ACC112 (cell line): ENCODE data around the gene RFX3.
"Not testable (repeated sequence)": the region's sequence is repeated elsewhere in the genome, so short reads cannot be mapped to it uniquely, and the experiment has no call there.

Source experiments
- H2AFZ ChIP-seq: fragments of 200-600 bp; sonication (generic); one replicate; pipeline ENCODE4 v1.6.0; 2017; ENCODE audit warnings: antibody characterized with exemption, low read length; ENCODE audit not compliant: unreplicated experiment
- H3K27ac ChIP-seq: fragments of 200-600 bp; sonication (generic); 2 replicates; pipeline ENCODE4 v1.5.1; 2014; ENCODE audit warnings: low read depth, mild to moderate bottlenecking, antibody characterized with exemption, low read length, moderate library complexity
- H3K27me3 ChIP-seq: fragments of 200-600 bp; sonication (generic); 2 replicates; pipeline ENCODE4 v1.6.1; 2014; ENCODE audit warnings: mild to moderate bottlenecking, antibody characterized with exemption, low read length, moderate library complexity, mixed read lengths; ENCODE audit not compliant: insufficient read depth
- H3K36me3 ChIP-seq: fragments of 200-600 bp; sonication (generic); 2 replicates; pipeline ENCODE4 v1.6.1; 2016; ENCODE audit warnings: mild to moderate bottlenecking, antibody characterized with exemption, low read length, moderate library complexity, mixed read lengths; ENCODE audit not compliant: insufficient read depth
- H3K4me1 ChIP-seq: fragments of 200-600 bp; sonication (generic); one replicate; pipeline ENCODE4 v1.6.1; 2016; ENCODE audit warnings: low read length, mixed read lengths; ENCODE audit not compliant: insufficient read depth, unreplicated experiment, control insufficient read depth
- H3K4me3 ChIP-seq: fragments of 200-600 bp; sonication (generic); 2 replicates; pipeline ENCODE4 v1.5.1; 2014; ENCODE audit warnings: mild to moderate bottlenecking, low read depth, low read length
- H3K79me2 ChIP-seq: fragments of 200-600 bp; sonication (generic); one replicate; pipeline ENCODE4 v1.6.0; 2016; ENCODE audit warnings: low read length; ENCODE audit not compliant: control insufficient read depth, unreplicated experiment, insufficient read depth

Gene RFX3

GRCh38 chr9:3329361-3329760, 196.4 kb downstream of the RFX3 start:
- no peak overlapping the region for H3K4me3 ChIP-seq
- H3K79me2 ChIP-seq: no peaks in the 10 kb centered on the region
- H2AFZ ChIP-seq: no peak overlapping the region
- no peak overlapping the region for H3K27ac ChIP-seq
- peaks cover 12% of the 10 kb centered on the region for H3K4me1 ChIP-seq
- H3K36me3 ChIP-seq: no peaks in the 10 kb centered on the region
- no peaks in the 10 kb centered on the region for H3K27me3 ChIP-seq

- Histone ChIP-seq H3K27me3 (no peaks in the 10 kb centered on the region), H3K27ac (no peak overlapping the region)
Measured at GRCh38 chr9:3323714-3324113, 202.1 kb downstream of the RFX3 start.

DNA sequence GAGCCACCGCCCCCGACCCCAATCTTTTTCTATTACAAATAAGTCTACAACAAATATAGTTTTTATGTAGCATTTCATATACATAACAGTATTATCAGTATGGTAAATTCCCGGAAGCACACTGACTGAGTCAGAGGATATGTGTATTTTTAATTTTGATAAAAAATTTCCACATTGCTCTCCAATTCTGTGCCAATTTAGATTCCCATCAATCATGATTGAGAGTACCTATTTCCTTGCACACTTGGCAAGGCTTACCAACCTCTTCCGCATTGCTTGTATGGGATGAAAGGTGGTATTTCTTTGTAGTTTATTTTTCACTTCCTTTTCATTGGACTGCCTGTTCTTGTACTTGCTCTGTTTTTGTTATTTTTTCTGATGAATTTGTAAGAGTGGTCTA, 204.6 kb downstream of the RFX3 start:
- no peaks in the 10 kb centered on the region for H3K36me3 ChIP-seq

More at GRCh38 chr9:3323714-3324113, 202.1 kb downstream of the RFX3 start:
- H3K36me3 ChIP-seq: no peaks in the 10 kb centered on the region
- H3K4me1 ChIP-seq: no peaks in the 10 kb centered on the region
- no peaks in the 10 kb centered on the region for H3K79me2 ChIP-seq
- H2AFZ ChIP-seq: no peak overlapping the region
- no peak overlapping the region for H3K4me3 ChIP-seq

DNA sequence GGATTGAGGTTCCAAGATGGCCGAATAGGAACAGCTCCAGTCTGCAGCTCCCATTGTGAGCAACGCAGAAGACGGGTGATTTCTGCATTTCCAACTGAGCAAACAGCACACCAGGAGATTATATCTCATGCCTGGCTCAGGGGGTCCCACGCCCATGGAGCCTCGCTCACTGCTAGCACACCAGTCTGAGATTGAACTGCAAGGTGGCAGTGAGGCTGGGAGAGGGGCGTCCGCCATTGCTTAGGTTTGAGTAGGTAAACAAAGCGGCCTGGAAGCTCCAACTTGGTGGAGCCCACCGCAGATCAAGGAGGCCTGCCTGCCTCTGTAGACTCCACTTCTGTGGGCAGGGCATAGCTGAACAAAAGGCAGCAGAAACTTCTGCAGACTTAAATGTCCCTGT, 213.2 kb downstream of the RFX3 start:
- not testable (repeated sequence) for H3K36me3 ChIP-seq, H2AFZ ChIP-seq, H3K4me1 ChIP-seq, H3K79me2 ChIP-seq, H3K27ac ChIP-seq, H3K4me3 ChIP-seq, H3K27me3 ChIP-seq

More for the DNA sequence above, 204.6 kb downstream of the RFX3 start:
- Histone ChIP-seq H3K4me1 (no peaks in the 10 kb centered on the region), H3K27ac (no peak overlapping the region), H3K79me2 (no peaks in the 10 kb centered on the region), H3K4me3 (no peak overlapping the region), H2AFZ (no peak overlapping the region), H3K27me3 (no peaks in the 10 kb centered on the region)

- H3K79me2 ChIP-seq: no peaks in the 10 kb centered on the region
- H3K27ac ChIP-seq: no peak overlapping the region
- no peaks in the 10 kb centered on the region for H3K36me3 ChIP-seq
- no peaks in the 10 kb centered on the region for H3K4me1 ChIP-seq
- no peaks in the 10 kb centered on the region for H3K27me3 ChIP-seq
- H3K4me3 ChIP-seq: no peak overlapping the region
- no peak overlapping the region for H2AFZ ChIP-seq
Measured at GRCh38 chr9:3308609-3309008, 217.2 kb downstream of the RFX3 start.

DNA sequence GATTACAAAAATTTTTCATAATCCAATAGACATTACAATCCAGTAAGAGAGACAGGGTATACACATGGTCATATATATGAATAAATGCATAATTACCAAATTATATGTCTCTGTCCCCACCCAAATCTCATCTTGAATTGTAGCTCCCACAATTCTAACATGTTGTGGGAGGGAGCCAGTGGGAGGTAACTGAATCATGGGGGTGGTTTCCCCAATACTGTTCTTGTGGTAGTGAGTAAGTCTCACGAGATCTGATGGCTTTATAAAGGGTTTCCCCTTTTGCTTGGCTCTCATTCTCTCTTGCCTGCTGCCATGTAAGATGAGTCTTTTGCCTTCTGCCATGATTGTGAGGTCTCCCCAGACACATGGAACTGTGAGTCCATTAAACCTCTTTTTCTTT, 221.4 kb downstream of the RFX3 start:
- not testable (repeated sequence) for H3K36me3 ChIP-seq, H3K79me2 ChIP-seq, H2AFZ ChIP-seq, H3K27me3 ChIP-seq, H3K4me1 ChIP-seq, H3K27ac ChIP-seq, H3K4me3 ChIP-seq

GRCh38 chr9:3299872-3300271, 225.9 kb downstream of the RFX3 start:
- Histone ChIP-seq H3K36me3 (no peaks in the 10 kb centered on the region), H3K4me1 (no peaks in the 10 kb centered on the region), H3K27ac (no peak overlapping the region), H3K4me3 (no peak overlapping the region), H3K79me2 (no peaks in the 10 kb centered on the region), H2AFZ (no peak overlapping the region), H3K27me3 (no peaks in the 10 kb centered on the region)

DNA sequence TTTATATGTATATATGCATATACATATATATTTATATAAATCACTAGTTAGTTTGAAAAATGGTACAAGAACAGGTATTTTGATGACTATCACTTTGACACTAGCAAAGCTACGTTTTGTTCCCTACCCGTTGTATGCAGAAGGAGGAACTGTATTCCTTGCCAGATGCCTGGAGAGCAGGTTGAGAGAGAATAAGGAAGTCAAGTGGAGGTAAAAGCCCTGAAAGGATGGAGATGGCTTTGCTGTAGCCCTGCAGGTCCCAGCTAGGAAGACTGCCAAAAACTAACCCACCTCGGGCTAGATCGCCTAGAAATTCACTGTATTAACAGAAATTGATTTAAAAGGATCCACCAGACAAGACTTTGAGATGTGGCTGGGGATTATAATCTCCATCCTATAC, 229.3 kb downstream of the RFX3 start:
- Histone ChIP-seq H2AFZ (no peak overlapping the region), H3K4me3 (no peak overlapping the region), H3K36me3 (no peaks in the 10 kb centered on the region), H3K27ac (no peak overlapping the region), H3K4me1 (no peaks in the 10 kb centered on the region), H3K79me2 (no peaks in the 10 kb centered on the region), H3K27me3 (no peaks in the 10 kb centered on the region)

GRCh38 chr9:3292311-3292710, 233.5 kb downstream of the RFX3 start:
- Histone ChIP-seq H3K27me3 (no peaks in the 10 kb centered on the region), H3K36me3 (no peaks in the 10 kb centered on the region; the same call in 1 of the 2 replicates), H3K27ac (no peak overlapping the region), H2AFZ (no peak overlapping the region), H3K79me2 (no peaks in the 10 kb centered on the region), H3K4me3 (no peak overlapping the region), H3K4me1 (no peaks in the 10 kb centered on the region)

DNA sequence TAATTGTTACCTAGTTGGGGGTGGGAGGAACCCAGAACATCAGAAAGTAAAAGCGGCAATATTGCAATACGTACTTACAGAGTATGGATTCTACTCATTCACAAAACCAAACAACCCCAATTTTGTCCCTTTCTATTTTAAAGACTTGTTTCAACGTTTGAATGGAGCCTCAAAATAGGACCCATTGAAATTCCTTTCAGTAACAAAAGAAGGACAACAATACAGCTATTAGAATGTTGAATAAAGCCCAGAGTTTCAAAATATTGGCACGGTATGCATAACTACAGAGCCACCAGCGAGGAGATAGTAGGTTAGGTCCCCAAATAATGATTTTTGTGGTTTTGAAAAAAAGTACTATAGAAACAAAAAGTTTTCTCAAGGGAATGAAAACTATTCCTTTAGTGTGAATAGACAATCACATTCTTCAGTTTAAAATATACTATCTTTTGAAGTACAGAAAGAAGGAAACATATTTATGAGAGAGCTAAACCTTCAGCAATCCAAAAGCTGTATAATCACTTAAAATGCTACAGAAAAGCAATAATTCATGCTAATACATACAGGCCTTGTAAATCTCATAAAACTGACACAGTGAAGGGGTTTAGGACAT, 235.5 kb downstream of the RFX3 start:
- no peak overlapping the region for H2AFZ ChIP-seq
- H3K36me3 ChIP-seq: no peaks in the 10 kb centered on the region; the same call in 1 of the 2 replicates
- H3K4me3 ChIP-seq: no peak overlapping the region
- H3K4me1 ChIP-seq: no peaks in the 10 kb centered on the region
- no peaks in the 10 kb centered on the region for H3K79me2 ChIP-seq
- no peak overlapping the region for H3K27ac ChIP-seq
- no peaks in the 10 kb centered on the region for H3K27me3 ChIP-seq

DNA sequence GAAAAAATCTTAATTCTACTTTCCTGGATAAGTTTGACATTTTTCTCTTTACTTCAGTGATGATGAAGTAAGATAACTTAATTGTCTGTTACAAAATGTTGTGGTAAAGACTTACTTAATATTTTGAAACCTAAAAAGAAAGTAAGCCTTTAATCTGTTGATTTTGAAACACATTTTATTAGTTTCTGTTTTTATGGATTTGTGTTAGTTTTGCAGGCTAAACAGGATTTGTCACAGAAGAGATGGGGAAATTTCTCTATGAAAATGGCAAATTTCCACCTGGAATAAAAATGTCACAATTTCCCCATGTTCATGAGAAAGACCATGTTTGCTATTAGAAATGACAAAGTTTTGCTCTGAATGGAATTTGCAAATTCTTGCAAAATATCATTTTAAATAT, 237.1 kb downstream of the RFX3 start:
- H3K27ac ChIP-seq: no peak overlapping the region
- no peaks in the 10 kb centered on the region; the same call in 1 of the 2 replicates for H3K36me3 ChIP-seq
- H3K27me3 ChIP-seq: no peaks in the 10 kb centered on the region
- no peak overlapping the region for H2AFZ ChIP-seq
- no peaks in the 10 kb centered on the region for H3K79me2 ChIP-seq
- H3K4me3 ChIP-seq: no peak overlapping the region
- no peaks in the 10 kb centered on the region for H3K4me1 ChIP-seq
